Testis (tissue), 3 donors: ENCODE data around the gene C17orf100. TPM values are rescaled to one million over a fixed set of nuclear protein-coding genes. Genes with fewer than 3 reads are reported as not detected.

Experiments used
- DNase-seq: peaks from one replicate; pipeline ENCODE4 v3.0.0-alpha.2; 2019
- H3K27ac ChIP-seq, 2 donors: fragments of 200-600 bp; sonication (generic); one replicate each; pipeline ENCODE4 v1.5.1; 2019
- H3K27me3 ChIP-seq: fragments of 200-600 bp; sonication (generic); one replicate; pipeline ENCODE4 v1.5.1; 2019
- H3K36me3 ChIP-seq: fragments of 200-600 bp; sonication (generic); one replicate; pipeline ENCODE4 v1.5.1; 2017; ENCODE audit warnings: low read depth; ENCODE audit errors: missing control alignments
- H3K4me1 ChIP-seq: fragments of 200-600 bp; sonication (generic); one replicate; pipeline ENCODE4 v1.5.1; 2019
- H3K4me3 ChIP-seq, 2 donors: fragments of 200-600 bp; sonication (generic); one replicate each; pipeline ENCODE4 v1.5.1; 2017 to 2019
- H3K9me3 ChIP-seq: fragments of 200-600 bp; sonication (generic); one replicate; pipeline ENCODE4 v1.5.1; 2017
- POLR2A ChIP-seq: fragments of 450-650 bp; IDR thresholded peaks from one replicate; pipeline ENCODE4 v1.6.1; 2017; ENCODE audit warnings: antibody characterized with exemption, mild to moderate bottlenecking, moderate library complexity
- WGBS, 2 donors: methylation state at CpG; one replicate each; pipeline ENCODE4 v1.1.5; 2018; 5-methylcytosine and 5-hydroxymethylcytosine counted together
- intact Hi-C: fragments of 100-400 bp; cut with DNase I; formaldehyde crosslinking; loops from one replicate; pipeline ENCODE4 v1.15.1; 2023; ENCODE audit warnings: low total_unique reads
- microRNA-seq, 2 donors: library from miRNA; unstranded; fragments of <30 nt; microRNA quantifications; one replicate each; pipeline ENCODE4, GENCODE V29; 2016; ENCODE audit warnings: borderline number of aligned reads in 2 of 2, borderline replicate concordance in 1 of 2
- polyA plus RNA-seq: library from polyadenylated mRNA; stranded (reverse); fragments of 350-450 nt; fragmentation: Illumina TruSeq; extraction: RNeasy Lipid Tissue Mini Kit (QIAGEN cat#74804); gene quantifications from one replicate; pipeline ENCODE4 v1.2.3, GENCODE V29; 2014; ENCODE audit warnings: low read depth, low replicate concordance; ENCODE audit not compliant: insufficient read depth
- small RNA-seq, 2 donors: library from RNA; depleted of rRNA; stranded (forward); fragments of <200 nt; gene quantifications; one replicate each; pipeline ENCODE3, GENCODE V24; 2016
- total RNA-seq, 2 donors: library from RNA; depleted of rRNA; stranded (reverse); fragments of >200 nt; gene quantifications; one replicate each; pipeline ENCODE4 v1.2.3, GENCODE V29; 2016
- TF ChIP-seq, protein P1 (sequence below), 3 experiments: fragments of 450-650 bp in 2 of 3; fragments of 200-600 bp in 1 of 3; sonication (generic) in 1 of 3; IDR thresholded peaks; one replicate each; pipeline ENCODE4 v1.5.1; 2016 to 2019; ENCODE audit warnings: antibody characterized with exemption in 3 of 3, mild to moderate bottlenecking in 2 of 3, moderate library complexity in 1 of 3

Gene C17orf100
- total and polyA plus RNA-seq, 3 donors from 2014 or later, result 6.9 to 12.4 (median 10.3) TPM

DNA sequence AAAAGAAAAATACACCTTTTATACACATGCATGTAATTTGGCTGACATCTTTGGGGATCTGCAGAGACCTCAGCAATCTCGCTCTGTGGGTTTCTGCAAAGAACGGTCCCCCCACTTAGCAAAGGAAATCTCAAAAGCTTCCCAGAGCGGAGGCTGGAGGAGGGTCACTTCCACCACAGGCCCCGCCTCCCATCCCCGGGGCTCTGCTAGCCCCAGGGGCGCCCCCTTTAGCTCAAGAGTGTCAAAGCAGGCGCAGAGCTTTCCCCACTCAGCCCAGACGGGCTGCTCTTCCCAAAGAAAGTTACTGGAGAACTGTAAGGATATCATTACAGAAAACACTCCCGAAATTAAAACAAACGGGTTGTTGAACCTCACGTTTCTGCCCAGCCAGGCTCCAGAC is 50.2 kb downstream of the C17orf100 start:
- DNase-seq, result peak; percentile 58
- TF ChIP-seq, protein P1, sequence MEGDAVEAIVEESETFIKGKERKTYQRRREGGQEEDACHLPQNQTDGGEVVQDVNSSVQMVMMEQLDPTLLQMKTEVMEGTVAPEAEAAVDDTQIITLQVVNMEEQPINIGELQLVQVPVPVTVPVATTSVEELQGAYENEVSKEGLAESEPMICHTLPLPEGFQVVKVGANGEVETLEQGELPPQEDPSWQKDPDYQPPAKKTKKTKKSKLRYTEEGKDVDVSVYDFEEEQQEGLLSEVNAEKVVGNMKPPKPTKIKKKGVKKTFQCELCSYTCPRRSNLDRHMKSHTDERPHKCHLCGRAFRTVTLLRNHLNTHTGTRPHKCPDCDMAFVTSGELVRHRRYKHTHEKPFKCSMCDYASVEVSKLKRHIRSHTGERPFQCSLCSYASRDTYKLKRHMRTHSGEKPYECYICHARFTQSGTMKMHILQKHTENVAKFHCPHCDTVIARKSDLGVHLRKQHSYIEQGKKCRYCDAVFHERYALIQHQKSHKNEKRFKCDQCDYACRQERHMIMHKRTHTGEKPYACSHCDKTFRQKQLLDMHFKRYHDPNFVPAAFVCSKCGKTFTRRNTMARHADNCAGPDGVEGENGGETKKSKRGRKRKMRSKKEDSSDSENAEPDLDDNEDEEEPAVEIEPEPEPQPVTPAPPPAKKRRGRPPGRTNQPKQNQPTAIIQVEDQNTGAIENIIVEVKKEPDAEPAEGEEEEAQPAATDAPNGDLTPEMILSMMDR (IDR thresholded peaks at IDR 0.05), result peak in 1 of 3 experiments; percentile 34
- TF ChIP-seq POLR2A, result no peak
- Histone ChIP-seq H3K4me3 (no peak overlapping the region), H3K27me3 (no peaks in the 10 kb centered on the region), H3K9me3 (no peaks in the 10 kb centered on the region), H3K36me3 (no peaks in the 10 kb centered on the region), H3K4me1 (no peaks in the 10 kb centered on the region), H3K27ac (no peak overlapping the region)
- 41 to 43% methylated on average over 11 of the region's 11 CpGs for WGBS, 2 donors
- intact Hi-C loops, result no loop called here

DNA sequence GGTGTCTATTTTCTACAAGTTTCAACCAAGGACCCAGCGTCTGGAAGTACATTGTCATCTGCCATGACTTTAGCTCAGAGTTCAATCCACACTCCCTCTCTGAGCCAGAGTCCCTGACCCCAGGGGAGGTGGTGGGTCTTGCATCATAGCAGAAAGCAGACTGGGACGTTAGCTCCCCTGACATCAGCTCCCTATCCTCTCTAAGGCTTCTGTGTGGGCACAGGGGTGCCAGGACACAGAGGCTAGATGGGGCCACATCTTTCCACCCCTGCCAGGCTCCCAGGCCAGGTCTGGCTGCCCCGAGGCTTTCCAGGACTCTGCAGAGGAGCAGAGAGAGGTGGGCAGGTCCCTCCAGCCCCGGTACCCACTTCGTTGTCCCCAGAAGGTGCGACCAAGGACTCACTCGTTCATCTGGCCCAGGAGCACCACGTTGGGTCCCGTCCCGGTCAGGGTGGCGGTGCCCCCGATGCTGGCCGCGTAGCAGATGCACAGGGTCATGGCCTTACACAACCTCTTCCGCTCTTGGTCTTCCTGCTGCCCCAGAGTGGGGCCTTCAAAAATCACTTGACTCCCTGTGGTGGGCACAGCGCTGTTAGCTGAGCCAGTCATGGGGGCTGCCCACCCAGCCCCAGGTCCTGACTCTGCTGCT is 51.1 kb downstream of the C17orf100 start:
- Histone ChIP-seq H3K36me3 (no peaks in the 10 kb centered on the region), H3K4me3 (no peak overlapping the region), H3K9me3 (no peaks in the 10 kb centered on the region), H3K27ac (no peak overlapping the region), H3K27me3 (no peaks in the 10 kb centered on the region), H3K4me1 (no peaks in the 10 kb centered on the region)
- 93 to 95% methylated on average over 10 to 16 of the region's 16 CpGs for WGBS, 2 donors
- intact Hi-C loops, result no loop called here
- DNase-seq, result no peak
- no peak for TF ChIP-seq POLR2A
- TF ChIP-seq, protein P1 (IDR thresholded peaks at IDR 0.05), result no peak

Small RNAs within 50 kb of the gene (microRNA-seq; reads per million reads assigned to microRNA genes)
- gene MIR4520-1 (0 reads per million in 2 donors), gene MIR4520-2 (0 reads per million in 2 donors)

Small RNAs within 50 kb of the gene (small RNA-seq; reads per million reads assigned to genes)
- gene MIR4520-1, result 0 reads per million in 2 donors

Other genes starting within 250 kb of the C17orf100 start
- gene AIPL1, start 216.6 kb upstream of the C17orf100 start, total RNA-seq, result 1 to 10 TPM in 1 of 2 donors, under 1 TPM in 1; 0.37 to 1.0 TPM
- gene AIPL1, start 216.6 kb upstream of the C17orf100 start, polyA plus RNA-seq, result 0.49 TPM
- 1 to 10 TPM; 1.3 to 1.8 TPM for gene PIMREG, start 207.3 kb upstream of the C17orf100 start, total RNA-seq
- 0.73 TPM for gene PIMREG, start 207.3 kb upstream of the C17orf100 start, polyA plus RNA-seq
- gene PITPNM3, start 95.2 kb upstream of the C17orf100 start, total RNA-seq, result 1 to 10 TPM; 6.7 to 7.3 TPM
- 6.3 TPM for gene PITPNM3, start 95.2 kb upstream of the C17orf100 start, polyA plus RNA-seq
- gene KIAA0753, start 11.1 kb upstream of the C17orf100 start, total RNA-seq, result 10 to 100 TPM; 43.9 to 59.8 TPM
- 44.7 TPM for gene KIAA0753, start 11.1 kb upstream of the C17orf100 start, polyA plus RNA-seq
- 100 to 1,000 TPM; 119 TPM for gene TXNDC17, start 10.7 kb upstream of the C17orf100 start, total RNA-seq
- 101 TPM for gene TXNDC17, start 10.7 kb upstream of the C17orf100 start, polyA plus RNA-seq
- gene MED31, start 157 bp upstream of the C17orf100 start, total RNA-seq, result 10 to 100 TPM; 14.9 to 19.3 TPM
- 31.3 TPM for gene MED31, start 157 bp upstream of the C17orf100 start, polyA plus RNA-seq
- 1 to 10 TPM; 3.1 to 3.3 TPM for gene SLC13A5, start 61.6 kb downstream of the C17orf100 start, total RNA-seq
- 13.0 TPM for gene SLC13A5, start 61.6 kb downstream of the C17orf100 start, polyA plus RNA-seq
- 10 to 100 TPM; 26.8 to 39.6 TPM for gene XAF1, start 104.3 kb downstream of the C17orf100 start, total RNA-seq
- gene XAF1, start 104.3 kb downstream of the C17orf100 start, polyA plus RNA-seq, result 10.4 TPM
- gene FBXO39, start 124.5 kb downstream of the C17orf100 start, total RNA-seq, result 10 to 100 TPM; 19.9 to 46.9 TPM
- 62.0 TPM for gene FBXO39, start 124.5 kb downstream of the C17orf100 start, polyA plus RNA-seq
- gene TEKT1, start 180.0 kb downstream of the C17orf100 start, total RNA-seq, result 10 to 100 TPM in 1 of 2 donors, 1 to 10 TPM in 1; 7.0 to 15.6 TPM
- gene TEKT1, start 180.0 kb downstream of the C17orf100 start, polyA plus RNA-seq, result 61.3 TPM